Left forelimb (tissue), 1 donor: Measurements from ENCODE around the gene KYAT1.

Experiments used
- DNase-seq: peaks from one replicate; pipeline ENCODE4 v3.0.0-alpha.2; 2018; ENCODE audit warnings: low spot score

Gene KYAT1

DNA sequence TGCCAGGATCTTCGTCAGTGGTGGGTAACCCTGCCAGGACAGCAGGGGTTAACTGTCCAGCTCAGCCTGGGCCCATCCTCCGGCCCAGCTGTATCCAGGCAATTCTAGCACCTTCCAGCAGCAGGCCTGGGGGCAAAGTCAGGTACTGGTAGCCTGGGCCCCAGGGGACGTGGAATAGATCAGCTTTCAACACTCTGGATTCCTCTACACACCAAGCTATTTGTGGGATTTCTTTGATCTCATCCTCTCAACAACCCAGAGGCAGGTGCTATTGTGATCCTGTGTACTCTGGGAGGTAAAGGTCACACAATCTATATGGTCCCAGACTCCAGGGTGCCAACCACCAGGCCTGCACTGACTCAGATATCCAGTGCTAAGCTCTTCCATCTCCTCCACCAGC, 43.4 kb downstream of the KYAT1 start:
- DNase-seq: no peak

- no peak for DNase-seq
Observed at GRCh38 chr9:128836509-128837145, 45.1 kb downstream of the KYAT1 start.

- no peak for DNase-seq
Observed at GRCh38 chr9:128835246-128836210, 46.2 kb downstream of the KYAT1 start.

- no peak for DNase-seq
Observed at GRCh38 chr9:128833696-128834095, 48.1 kb downstream of the KYAT1 start.

DNA sequence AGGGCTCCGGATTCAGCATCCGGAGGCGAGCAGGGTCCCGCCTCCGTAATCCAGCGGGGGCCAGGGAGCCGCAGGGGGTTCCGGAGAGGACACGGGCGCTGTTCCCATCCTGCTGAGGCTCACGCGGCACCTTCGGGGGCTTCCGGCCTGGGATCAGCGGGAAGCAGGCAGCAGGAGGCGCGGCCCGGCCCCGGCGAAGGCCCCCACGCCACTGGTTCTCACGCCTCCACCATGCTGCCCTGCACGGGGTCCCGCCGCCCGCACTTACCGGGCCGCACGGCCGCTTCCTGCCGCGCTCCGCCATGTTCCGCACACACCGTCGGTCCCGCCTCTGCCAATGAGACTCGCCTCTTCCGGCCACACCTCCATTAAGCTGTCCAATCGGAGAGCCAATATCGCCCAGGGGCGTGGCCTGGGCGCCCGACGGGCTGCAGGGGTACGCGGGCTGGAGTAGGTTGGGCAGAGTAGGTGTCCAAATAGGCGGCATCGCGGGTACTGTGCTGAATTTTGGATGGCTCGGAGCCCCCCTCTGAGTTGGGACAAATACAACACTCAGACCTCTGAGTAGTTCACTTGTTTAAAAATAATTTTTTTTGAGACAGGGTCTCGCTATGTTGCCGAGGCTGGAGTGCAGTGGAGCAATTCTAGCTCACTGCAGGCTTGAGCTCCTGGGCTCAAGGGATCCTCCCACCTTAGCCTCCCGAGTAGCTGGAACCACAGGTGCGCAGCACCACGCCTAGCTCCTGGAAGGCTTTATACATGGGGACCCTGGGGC, 52.1 kb downstream of the KYAT1 start, which contains the start of gene SPOUT1:
SPOUT1 (minus strand) TSS at position 318 of the 775 bp plus-strand sequence; CDS start at position 304, 14 bp downstream.
- DNase-seq: peak; percentile 97

GRCh38 chr9:128828719-128829452, 52.9 kb downstream of the KYAT1 start:
- no peak for DNase-seq

DNA sequence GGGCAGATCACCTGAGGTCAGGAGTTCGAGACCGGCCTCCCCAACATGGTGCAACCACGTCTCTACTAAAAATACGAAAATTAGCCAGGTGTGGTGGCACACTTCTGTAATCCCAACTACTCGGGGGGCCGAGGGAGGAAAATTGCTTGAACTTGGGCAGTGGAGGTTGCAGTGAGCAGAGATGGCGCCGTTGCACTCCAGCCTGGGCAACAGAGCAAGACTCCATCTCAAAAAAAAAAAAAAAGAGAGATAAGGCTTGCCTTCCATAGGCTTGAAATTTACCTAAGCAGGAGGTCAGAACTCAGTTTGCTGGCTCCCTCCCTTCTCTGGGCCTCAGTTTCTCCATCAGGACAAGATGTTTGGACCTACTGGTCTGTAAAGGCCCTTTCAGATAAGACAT, 53.5 kb downstream of the KYAT1 start:
- DNase-seq: no peak

DNA sequence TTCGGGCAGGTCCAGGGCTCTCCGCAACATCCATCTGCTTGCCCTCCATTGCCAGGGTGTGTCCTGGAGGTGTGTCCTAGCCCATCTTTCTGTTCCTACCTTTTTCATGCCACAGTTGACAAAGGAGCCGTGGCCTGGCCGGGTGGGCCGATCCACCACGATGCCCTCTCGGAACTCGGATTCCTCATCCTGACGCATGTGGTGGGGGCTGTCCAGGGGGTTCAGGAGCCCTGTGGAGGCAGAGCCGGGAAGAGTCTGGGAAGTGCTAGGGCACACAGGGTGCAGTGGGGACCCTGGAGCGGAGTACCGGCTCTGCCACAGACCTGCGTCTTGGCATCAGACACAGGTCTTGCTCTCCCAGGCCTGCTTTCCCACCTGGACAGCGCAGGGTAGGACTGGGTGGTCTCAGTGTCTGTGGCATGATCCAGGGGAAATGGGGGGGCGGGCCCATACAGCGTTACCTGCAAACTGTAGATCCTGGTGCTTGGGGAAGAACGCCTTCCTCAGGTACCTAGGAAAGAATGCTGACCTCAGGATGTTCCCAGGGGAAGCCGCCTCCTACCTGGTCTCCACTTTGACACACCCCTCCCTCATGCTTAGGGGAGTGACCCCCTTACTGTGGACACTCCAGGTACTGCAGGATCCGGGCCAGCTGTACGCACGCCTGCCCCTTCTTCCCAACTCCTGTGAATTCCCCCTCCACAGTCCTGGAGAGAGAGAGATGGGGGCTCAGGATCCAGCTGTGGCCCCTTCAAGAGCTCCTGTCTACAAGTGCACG, 55.6 kb downstream of the KYAT1 start:
- DNase-seq: no peak

DNA sequence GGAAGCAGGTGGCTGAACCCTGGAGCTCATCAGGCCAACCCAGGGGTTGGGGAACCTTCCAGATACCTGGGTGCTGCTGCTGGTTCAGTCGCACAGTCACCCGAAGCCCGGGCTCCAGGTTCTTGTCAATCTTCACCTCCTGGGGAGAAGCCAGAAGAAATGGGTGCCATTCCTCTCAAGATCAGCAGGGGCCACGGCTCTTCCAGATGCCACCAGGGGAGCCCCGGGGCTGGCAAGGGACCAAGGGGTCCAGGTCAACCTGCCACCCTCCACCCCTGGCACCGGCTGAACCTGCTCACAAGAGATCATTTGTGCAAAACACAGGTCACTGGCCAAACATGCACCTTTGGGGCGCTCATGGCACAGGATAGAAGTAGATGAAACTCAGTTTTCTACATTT, 56.8 kb downstream of the KYAT1 start:
- DNase-seq: no peak

- DNase-seq: no peak
Observed at GRCh38 chr9:128823903-128824406, 57.8 kb downstream of the KYAT1 start.

- no peak for DNase-seq
Observed at GRCh38 chr9:128823362-128823902, 58.3 kb downstream of the KYAT1 start.

- DNase-seq: no peak
Observed at GRCh38 chr9:128822407-128823042, 59.2 kb downstream of the KYAT1 start.

DNA sequence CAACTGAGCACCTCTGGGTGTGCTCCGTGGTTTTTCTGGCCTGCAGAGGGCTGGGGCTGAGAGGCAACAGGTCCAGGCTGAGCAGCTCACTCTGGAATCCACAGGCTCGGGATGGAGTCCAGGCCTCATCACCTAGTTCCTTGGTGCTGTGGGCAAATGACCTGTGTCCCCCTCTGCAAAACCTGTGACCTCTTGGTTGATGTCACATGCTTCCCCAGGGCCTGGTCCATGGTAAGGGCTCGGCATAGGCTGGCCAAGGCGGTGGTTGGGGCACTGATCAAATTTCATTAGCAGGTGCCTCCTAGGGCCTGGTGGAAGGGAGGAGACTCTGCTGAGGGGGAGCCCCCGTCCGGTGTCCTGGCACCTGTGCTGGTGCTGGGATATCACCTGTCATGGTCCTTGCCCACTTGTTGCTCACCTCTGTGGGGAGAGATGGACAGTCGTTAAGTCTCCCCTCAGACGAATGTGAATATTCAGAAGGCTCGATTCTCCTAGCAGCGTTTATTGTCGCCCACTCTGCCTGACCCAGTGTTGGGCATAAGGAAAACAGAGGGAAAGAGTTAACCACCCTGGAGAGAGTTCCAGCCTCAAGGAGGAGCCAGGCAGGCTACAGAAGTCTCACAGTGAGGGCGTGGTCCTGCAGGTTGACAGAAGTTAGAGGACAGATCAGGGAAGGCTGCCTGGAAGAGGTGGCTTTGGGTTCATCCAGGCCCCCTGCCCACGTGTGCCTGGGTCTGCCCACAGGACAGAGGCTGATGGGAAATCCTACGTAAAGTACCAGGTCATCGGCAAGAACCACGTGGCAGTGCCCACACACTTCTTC, 60.0 kb downstream of the KYAT1 start:
- no peak for DNase-seq

DNA sequence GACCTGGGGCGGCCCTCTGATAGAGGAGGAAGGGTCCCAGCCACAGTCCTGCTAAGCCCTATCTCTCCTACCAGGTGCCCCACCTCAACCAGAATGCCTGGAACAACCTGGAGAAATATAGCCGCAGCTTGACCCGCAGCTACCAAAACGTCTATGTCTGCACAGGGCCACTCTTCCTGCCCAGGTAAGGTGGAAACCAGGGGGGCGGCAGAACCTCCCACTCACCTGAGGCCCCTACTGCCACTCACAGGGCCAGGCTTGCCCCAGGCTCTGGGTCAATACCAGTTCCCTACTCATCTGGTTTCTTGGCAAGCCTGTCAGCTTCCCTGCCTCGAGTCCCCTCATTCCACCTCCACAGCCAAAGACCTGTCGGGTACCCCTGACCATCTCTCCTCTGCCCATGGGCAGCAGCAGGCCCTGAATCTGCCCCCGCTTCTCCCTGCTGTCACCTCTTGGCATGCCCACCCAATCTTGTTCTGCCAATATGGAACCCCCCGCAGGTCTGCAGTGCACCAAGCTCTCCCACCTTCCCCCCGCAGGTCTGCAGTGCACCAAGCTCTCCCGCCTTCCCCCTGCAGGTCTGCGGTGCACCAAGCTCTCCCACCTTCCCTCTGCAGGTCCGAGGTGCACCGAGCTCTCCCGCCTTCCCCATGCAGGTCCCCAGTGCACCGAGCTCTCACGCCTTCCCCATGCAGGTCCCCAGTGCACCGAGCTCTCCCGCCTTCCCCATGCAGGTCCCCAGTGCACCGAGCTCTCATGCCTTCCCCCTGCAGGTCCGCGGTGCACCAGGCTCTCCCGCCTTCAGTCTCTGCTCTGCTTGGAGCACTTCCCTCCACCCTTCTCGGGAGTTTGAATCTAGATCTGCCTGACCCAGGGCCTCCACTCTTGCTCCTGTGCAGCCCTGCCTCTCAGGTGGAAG, 60.8 kb downstream of the KYAT1 start:
- no peak for DNase-seq

DNA sequence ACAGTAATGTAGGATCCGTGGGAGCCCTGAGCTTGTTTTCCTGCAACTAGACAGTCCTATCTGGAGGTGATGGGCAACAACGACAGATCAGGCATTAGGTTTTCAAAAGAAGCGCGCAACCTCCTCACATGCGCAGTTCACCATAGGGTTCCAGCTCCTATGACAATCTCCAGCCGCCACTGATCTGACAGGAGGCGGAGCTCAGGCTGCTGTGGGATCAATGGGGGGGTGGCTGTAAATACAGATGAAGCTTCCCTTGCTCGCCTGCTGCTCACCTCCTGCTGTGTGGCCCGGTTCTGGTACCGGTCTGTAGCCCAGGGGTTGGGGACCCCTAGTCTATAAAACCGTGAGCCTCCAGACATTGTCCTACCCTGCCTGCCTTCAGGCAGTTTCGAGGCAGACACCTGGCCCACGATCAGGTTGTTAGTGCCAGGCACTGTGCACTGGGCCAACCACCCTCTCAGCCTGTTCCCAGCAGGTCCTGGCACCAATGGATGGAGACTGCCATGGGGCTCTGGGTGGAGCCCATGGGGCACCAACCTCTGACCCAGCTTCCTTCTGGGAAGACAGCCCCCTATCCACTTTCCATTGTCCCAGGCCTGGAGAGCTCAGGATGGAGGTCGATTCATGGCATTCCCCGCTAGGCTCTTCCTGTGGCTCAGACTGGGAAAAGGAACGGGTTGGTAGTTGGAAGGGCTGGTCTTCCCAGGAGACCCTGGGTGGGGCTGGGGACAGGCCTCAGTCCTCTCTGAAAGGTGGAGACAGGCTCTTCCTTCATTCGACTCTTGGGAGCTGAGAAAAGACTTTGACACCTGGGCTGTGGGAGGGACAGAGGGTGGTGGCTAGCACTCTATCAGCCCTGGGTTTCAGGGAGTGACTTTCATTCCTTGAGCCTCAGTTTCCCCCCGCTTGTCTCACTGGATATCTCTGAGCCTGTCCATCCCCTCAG, 61.8 kb downstream of the KYAT1 start:
- no peak for DNase-seq

- no peak for DNase-seq
Observed at GRCh38 chr9:128818839-128819715, 62.7 kb downstream of the KYAT1 start.
